Lower leg skin (tissue), 4 donors: ENCODE measurements around the gene FBLN2. TPM values are rescaled to one million over a fixed set of nuclear protein-coding genes. Genes with fewer than 3 reads are reported as not detected.

Source experiments
- DNase-seq, 2 donors: peaks; one replicate each; pipeline ENCODE4 v3.0.0-alpha.2; 2019; ENCODE audit warnings: low spot score in 2 of 2
- H3K4me3 ChIP-seq: fragments of 200-600 bp; sonication (generic); 2 replicates; pipeline ENCODE4 v1.5.1; 2017; ENCODE audit warnings: mild to moderate bottlenecking, low read depth; ENCODE audit not compliant: poor library complexity, severe bottlenecking
- CTCF ChIP-seq, 3 donors: fragments of 450-650 bp; IDR thresholded peaks; one replicate each; pipeline ENCODE4 v1.5.1; 2016; ENCODE audit warnings: antibody characterized with exemption in 3 of 3, mild to moderate bottlenecking in 3 of 3, moderate library complexity in 2 of 3
- POLR2A ChIP-seq, 2 donors: fragments of 450-650 bp; IDR thresholded peaks; one replicate each; pipeline ENCODE4 v1.6.1; 2016 to 2017; ENCODE audit warnings: antibody characterized with exemption in 2 of 2, mild to moderate bottlenecking in 1 of 2, moderate library complexity in 1 of 2
- WGBS, 2 donors: methylation state at CpG; one replicate each; pipeline ENCODE4 v1.1.5; 2018; 5-methylcytosine and 5-hydroxymethylcytosine counted together
- intact Hi-C: fragments of 100-400 bp; cut with DNase I; formaldehyde crosslinking; loops from one replicate; pipeline ENCODE4 v1.15.0; 2023; ENCODE audit warnings: low total_unique reads
- total RNA-seq, 4 donors: library from RNA; depleted of rRNA; stranded (reverse); fragments of >200 nt; gene quantifications; one replicate each; pipeline ENCODE4 v1.1.0, GENCODE V29; 2016

The FBLN2 gene
- total RNA-seq, 4 donors from 2014 or later, result 40.1 to 153 (median 64.0) TPM

DNA sequence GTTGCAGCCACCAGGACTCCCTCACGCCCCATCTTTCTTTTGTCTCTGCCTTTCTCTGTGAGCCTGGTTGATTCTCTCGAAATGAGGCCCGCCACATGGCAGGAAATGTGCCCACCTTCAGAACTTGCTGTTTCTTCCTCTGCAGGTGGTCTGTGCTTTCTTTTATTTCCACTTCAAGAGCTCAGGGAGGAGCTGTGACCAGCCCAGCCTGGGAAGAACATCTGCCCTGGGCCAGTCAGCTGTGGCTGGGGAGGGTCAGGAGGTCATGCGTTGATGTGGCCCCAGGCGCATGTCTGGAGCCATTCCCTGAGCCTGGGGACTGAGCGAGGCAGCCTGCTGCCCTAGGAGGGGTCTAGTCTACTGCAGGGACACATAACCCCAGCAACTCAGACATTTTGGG is 8.0 kb downstream of the FBLN2 start:
- DNase-seq, result no peak
- H3K4me3 ChIP-seq, result no peak overlapping the region
- intact Hi-C loops, result no loop called here
- 82 to 89% methylated on average over 6 of the region's 6 CpGs for WGBS, 2 donors
- TF ChIP-seq CTCF (IDR thresholded peaks at IDR 0.05) (no peak), POLR2A (IDR thresholded peaks at IDR 0.05) (no peak)

DNA sequence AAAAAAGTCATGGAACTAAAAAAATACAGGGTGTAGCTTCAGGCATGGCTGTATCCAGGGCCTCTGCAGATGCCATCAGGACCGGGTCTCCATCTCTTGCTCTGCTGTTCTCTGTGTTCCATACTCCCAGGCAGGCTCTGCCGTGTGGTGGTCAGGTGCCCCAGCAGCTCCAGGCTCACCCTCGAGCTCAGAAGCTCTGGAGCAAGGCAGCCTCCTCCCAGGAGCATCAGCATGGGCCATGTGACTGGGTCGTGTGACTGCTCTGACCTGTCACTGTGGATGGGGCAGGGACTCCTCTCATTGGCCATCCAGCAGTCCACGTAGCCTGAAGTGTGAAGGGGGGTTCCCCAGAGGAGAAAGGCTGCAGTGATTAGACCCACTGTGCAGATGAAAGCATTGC is 8.5 kb downstream of the FBLN2 start:
- H3K4me3 ChIP-seq, result no peak overlapping the region
- no peak for TF ChIP-seq CTCF (IDR thresholded peaks at IDR 0.05)
- TF ChIP-seq POLR2A (IDR thresholded peaks at IDR 0.05), result no peak
- 63 to 74% methylated on average over 4 to 5 of the region's 5 CpGs for WGBS, 2 donors
- intact Hi-C loops, result no loop called here
- DNase-seq, result no peak

DNA sequence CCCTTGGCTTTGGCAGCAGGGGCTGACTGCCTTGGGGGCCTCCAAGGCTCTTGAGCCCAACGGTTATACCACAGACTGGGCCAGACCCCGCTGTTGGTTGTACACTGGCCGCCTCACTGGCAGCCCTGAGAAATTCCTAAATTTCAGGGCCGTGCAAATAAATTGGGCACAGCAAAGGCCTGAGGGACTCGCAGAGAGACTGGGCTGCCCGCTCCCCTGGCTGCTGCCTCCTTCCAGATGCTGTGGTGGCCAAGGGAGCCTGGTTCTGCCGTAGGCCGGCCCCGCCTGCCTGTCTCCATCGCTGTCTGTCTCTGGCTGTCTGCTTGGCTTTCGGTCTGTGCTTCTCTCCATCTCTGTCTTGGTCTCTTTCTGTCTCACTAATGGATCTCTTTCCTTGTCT is 9.0 kb downstream of the FBLN2 start:
- intact Hi-C loops, result no loop called here
- no peak for TF ChIP-seq CTCF (IDR thresholded peaks at IDR 0.05)
- no peak for TF ChIP-seq POLR2A (IDR thresholded peaks at IDR 0.05)
- H3K4me3 ChIP-seq, result no peak overlapping the region
- no peak for DNase-seq
- WGBS, 2 donors, result 63 to 73% methylated on average over 11 of the region's 11 CpGs

DNA sequence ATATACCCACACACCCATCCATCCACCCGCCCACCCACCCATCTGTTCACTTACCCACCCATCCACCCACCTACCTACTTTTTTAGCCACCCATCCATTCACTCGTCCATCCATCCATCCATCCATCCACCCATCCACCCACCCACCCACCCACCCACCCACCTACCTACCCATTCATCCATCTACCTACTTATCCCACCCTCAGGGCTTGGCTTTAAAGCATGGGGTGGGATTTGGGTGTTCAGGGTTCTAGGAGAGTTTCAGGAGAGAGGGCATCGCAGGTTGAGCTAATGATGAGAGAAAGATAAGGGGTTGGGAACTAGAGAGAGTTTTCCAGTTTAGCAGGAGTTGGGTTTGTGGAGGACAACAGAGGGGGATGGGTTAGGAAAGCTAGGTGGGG is 9.7 kb downstream of the FBLN2 start:
- TF ChIP-seq POLR2A (IDR thresholded peaks at IDR 0.05) (no peak), CTCF (IDR thresholded peaks at IDR 0.05) (no peak)
- no peak for DNase-seq
- H3K4me3 ChIP-seq, result no peak overlapping the region
- intact Hi-C loops, result no loop called here
- 83 to 89% methylated on average over 3 of the region's 3 CpGs for WGBS, 2 donors

DNA sequence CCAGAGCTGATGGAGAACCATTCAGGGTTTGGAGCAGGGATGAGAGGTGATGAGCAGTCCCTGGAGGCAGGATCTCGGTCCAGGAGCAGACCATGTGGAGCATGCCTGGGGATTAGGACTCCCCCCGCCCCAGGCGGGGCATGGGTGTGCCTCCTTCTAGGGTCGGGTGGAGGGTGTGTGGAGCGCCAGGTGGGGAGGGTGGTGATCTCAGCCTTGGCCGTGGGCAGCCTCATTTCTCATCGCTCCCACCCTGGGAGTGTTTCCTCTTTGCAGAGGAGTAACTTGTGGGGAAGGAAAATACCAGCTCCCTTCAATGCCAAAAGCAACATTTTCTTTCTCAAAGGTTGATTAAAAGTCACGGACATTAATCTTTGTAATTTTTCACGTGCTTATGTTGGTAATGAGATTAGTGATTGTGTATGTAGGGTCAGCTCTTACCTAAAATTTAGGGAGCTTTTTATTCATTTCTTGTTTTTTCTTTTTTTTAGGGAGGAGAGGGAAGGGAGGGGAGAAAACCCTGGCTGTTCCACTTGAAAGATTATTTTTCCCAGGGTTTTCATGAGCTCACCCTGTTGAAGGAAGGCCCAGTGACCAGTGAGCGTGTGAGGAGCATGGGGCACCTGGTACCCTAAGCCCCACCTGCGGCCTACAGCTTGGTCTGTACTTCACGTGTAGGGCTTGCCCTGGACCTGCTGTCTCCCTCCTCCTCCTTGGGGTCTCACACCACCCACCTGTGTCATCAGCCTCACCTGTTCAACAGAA is 11.0 kb downstream of the FBLN2 start:
- TF ChIP-seq POLR2A (IDR thresholded peaks at IDR 0.05), result no peak
- TF ChIP-seq CTCF (IDR thresholded peaks at IDR 0.05), result no peak
- intact Hi-C loops, result no loop called here
- no peak for DNase-seq
- H3K4me3 ChIP-seq, result no peak overlapping the region
- 20 to 26% methylated on average over 12 of the region's 12 CpGs for WGBS, 2 donors

- DNase-seq, result no peak
- H3K4me3 ChIP-seq, result no peak overlapping the region
- intact Hi-C loops, result no loop called here
- TF ChIP-seq POLR2A (IDR thresholded peaks at IDR 0.05) (no peak), CTCF (IDR thresholded peaks at IDR 0.05) (no peak)
- WGBS, 2 donors, result 77 to 83% methylated on average over 9 of the region's 9 CpGs
Measured at GRCh38 chr3:13561376-13561775, 12.5 kb downstream of the FBLN2 start.
